GM19372 (cell line): ENCODE measurements around the gene FAM174B.

ENCODE experiments used
- ATAC-seq: cut with Tn5 transposase; IDR thresholded peaks from one replicate; pipeline ENCODE4 v1.9.1; 2021; ENCODE audit warnings: mild to moderate bottlenecking, low read depth, moderate library complexity; ENCODE audit not compliant: unreplicated experiment

Gene FAM174B

GRCh38 chr15:92603743-92604470 lies 51.7 kb downstream of the FAM174B start:
- no peak for ATAC-seq

GRCh38 chr15:92603278-92603677 lies 52.3 kb downstream of the FAM174B start:
- ATAC-seq: no peak

- no peak for ATAC-seq
These were observed 53.3 kb downstream of the FAM174B start for GRCh38 chr15:92602267-92602593.

DNA sequence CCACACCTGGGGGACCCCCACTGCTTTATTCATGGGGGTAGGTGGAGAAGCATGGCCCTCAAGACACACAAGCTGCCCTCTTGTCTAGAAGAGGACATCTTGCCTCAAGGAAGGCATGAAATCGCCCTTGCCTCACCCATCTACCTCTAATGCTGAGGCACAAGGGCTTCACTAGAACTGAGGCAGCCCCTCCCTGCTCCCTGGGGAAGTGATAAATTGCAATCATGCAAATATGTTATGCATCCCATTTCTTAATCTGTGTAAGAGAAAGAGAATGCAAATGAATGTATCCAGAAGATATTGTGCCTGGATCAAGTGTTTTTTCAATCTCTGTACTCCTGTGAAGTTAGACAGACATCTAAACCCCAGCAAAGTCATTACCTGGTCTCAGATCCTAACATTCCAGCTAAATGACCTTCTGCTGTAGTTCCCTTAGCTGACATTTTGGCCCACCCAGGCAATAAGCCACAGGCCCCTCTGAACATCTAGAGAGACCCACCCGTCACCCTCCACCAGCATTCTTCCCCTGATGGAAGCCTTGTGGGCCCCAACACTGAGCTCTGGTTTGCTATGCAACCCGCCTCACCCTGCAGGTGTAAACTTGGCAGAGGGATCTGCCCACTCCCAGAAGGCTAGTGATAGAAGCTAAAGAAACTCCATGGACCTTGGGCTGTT lies 53.8 kb downstream of the FAM174B start:
- ATAC-seq: no peak

DNA sequence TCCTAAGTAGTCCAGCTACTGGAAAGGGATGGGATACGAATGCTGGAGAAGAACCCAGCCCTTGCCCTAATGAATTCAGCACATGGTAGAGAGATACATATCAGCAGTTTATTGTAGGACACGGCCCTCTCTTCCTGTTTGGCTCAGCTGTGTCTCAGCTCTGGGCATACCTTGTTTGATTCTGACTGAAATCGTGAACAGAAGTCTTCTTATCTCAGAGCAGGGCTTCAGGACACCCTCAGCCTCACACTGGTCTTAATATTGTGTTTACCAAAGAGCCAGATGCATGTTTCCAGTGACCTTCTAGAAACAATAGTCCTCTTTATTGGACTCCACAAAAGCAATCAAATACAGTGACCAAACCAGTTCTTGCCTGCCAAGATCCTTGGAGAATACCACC lies 54.7 kb downstream of the FAM174B start:
- ATAC-seq: no peak

DNA sequence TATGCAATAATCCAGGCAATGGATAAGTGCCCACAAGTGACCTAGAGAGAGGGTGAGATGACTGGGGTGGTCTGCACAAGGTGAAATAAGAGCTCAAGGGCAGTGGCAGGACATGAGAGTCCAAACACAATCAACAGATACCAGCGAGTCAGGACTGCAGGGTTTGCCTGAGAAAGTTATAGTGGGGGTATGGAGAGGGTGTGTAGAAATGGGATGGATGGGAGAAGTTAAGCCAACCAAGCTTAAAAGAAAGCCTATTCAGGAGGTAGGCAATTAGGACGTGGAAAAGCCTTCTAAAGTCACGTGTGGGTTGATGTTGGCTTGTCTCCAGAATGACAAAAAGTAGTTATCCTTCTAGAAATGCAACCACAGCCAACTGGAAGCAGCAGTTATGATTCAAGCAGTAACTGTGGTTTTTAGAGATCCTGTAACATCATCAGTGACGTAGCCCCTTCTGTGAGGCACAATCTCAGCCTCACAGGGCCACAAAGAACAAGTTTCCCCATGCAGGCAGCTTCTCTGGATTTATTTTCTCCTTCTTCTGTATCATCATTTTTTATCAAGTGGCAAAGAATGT lies 56.1 kb downstream of the FAM174B start:
- ATAC-seq: no peak

- no peak for ATAC-seq
These were observed 58.0 kb downstream of the FAM174B start for GRCh38 chr15:92597548-92597947.

DNA sequence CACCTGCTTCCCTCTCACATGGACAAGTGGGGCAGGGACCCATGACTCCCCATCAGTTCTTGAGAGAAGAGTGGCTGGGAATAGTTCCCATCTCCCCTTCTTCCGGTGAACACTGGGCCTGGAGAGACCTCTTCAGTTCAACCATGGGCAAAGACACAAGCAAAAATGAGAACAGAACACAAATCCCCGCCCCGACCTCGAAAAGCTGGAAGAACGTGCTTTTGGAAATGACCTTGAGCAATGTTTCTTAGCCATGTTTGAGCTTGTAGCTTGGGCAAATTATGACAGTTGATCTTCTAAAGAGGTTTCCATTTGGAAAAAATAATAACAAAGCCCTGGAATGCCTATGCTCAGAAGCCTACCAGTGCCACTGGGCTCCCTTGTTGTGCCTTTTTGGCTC lies 59.0 kb downstream of the FAM174B start:
- no peak for ATAC-seq

DNA sequence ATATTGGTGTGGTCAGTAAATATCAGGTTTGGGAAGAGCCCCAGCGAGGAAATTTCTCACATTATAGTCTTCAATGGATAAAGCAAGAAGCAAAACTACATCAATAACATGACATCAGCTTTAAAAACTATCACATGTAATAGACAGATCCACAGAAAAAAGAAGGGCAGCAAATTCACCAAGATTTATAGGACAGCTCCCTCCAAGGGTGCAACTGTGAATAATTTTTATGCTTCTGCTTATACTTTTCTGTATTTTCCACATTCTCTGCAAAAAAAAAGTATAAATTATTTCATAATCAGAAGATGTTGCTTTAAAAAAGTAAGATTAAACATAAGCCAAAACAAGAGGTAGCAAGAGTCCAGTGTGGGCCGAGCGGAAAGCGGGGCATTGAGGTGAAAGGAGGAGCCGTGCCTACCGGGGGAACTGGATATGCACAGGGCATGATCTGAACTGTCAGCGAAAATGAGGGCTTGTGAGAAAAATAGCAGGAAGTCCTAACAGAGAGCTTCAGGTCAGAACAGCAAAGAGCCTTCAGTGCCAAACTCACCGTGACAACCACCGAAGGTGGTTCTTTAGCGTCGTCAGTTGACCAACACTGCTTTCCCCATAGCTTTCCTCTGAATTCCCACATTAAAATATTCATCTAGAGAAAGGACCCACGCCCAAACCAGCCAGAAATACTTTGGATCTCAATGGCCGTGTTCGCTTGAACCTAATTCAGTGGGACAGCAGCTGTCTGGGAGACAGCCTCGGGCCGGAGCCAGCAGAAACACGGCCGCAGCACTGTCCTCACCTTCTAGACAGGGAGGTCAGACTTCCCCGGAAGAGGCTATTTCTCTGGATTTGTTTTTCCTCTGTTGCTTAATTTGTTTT lies 59.8 kb downstream of the FAM174B start:
- ATAC-seq: no peak

GRCh38 chr15:92591275-92591674 lies 64.3 kb downstream of the FAM174B start:
- ATAC-seq: no peak

DNA sequence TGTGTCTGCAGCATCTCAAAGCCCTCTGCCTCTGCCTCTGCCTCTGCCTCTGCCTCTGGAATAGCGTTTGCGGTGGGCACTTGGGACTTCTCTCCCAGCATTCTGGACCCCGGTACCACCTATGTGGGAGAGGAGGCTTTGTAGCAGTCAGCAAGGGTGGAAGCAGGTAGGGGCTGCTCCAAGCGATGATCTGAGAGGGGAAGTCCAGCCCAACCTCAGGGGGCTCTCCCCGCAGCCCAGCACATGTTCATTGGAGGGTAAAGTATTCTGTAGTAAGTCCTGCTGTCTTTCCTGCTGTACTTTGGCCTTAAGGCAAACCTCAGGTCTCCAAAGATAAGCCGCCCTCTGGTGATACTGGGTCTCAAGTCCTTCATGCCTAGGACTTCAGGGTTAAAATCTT lies 68.6 kb downstream of the FAM174B start:
- ATAC-seq: no peak

- ATAC-seq: no peak
These were observed 69.1 kb downstream of the FAM174B start for GRCh38 chr15:92586383-92586942.

DNA sequence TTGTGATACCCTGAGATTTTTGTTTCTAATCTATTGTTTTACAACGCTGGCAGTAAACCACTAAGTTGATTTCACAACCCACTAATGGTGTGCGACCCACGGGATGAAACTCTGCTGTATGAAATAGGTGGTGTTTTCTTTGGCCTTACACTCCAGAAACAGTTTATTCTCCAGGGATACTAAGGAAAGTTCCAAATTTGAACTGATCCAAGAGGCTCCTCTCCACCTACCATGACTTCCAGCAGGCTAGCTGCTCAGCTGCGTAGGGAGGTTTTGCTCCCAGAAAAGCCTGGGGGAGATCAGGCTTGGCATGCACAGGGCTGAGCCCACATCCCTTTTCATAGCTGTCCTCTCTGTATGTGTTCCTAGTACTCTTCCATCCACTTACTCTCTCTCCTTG lies 71.5 kb downstream of the FAM174B start:
- no peak for ATAC-seq

DNA sequence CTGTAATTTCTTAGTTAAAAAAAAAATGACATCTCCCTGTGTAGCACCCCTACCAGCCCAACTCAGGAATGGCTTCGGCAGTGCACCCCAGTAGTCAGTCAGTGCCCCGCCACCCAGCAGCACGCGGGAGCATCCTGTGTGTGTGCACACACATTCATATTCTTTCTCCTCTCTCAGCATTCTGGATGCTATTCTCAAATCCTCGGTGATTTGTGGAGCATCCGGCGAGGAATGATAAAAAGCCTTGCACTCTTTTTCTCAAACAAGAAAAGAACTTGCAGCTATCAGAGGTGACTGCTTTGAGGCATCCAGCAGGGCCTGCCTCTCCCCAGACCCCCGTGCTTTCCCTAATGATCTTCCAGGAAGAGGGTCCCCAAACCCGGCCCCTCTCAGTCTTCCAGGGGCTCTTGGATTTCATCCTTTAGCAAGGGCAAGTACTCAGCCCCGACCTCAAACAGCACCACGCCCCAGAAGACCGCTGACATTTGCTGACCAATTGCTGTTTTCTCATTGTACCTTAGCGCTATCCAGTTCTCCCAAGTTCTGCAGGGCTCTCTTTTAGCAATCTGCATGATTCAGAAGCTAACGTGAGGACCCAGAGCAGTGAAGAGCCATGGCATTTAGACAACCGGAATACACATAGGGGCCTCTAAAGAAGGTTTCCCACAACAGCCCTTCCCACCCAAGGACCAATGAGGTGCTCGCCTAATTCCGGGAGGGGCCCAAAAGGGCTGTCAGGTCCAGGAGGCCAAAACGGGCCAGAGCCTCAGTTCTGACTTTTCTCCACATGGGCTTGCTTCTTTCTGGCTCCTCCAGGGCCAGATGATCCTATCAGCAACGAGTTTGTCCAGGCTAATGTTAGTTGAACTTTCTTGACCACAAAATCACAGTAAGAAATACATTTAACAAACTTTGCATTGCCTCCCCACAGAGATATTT lies 72.2 kb downstream of the FAM174B start:
- no peak for ATAC-seq

- ATAC-seq: no peak
These were observed 73.4 kb downstream of the FAM174B start for GRCh38 chr15:92582206-92582605.

DNA sequence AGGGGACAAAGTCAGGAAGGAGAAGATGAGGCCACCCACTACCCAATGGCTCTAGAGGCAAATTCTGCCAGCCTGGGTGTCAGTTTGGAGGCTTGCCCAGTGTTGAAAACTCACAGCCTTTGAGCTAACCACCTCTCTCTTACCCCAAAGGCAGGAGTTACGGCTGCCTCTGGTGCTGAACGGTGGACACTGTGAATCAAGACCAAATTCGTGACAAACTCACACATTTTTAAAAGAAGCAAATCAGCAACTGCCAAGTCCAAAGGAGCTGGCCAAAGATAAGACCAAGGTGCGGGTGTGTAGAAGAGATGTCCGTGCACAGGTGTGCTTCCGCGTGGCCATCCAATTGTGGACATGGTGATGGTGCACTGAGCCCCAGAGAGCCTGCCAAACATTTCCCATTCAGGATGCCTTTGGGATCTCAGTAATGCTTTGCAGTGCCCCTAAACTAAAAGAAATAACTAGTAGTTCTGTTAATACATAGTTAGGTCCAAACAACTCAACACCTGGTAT lies 74.6 kb downstream of the FAM174B start:
- no peak for ATAC-seq

- no peak for ATAC-seq
These were observed 75.1 kb downstream of the FAM174B start for GRCh38 chr15:92580521-92580920.

- no peak for ATAC-seq
These were observed 75.6 kb downstream of the FAM174B start for GRCh38 chr15:92579931-92580470.

DNA sequence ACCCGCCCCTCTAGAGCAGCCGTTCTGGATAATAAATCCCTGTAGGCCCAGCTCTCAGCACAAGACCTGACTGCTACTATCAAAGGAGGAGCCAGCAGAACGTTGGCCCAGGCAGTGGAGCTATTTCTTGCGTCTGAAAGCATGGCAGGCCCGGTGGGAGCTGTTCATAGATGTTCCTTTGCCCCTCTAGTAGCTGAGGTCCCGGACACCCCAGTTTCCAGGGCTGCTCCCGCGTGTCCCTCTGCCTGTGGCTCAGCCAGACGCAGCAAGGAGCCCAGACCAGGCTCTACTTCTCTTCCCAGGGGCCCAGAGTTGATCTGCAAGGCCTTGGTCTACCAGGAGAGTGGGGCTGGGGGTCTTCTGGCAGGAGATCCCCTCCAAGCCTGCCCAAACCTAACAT lies 76.1 kb downstream of the FAM174B start:
- no peak for ATAC-seq
